ENCODE data around the gene BBOX1.

- no peak for TF ChIP-seq CTCF (IDR thresholded peaks at IDR 0.05)
- no peak for TF ChIP-seq JUNB (IDR thresholded peaks at IDR 0.05)
- no peak for TF ChIP-seq MAZ (IDR thresholded peaks at IDR 0.05; ENCODE audit: borderline replicate concordance, low read depth, low read length)
- no peak for TF ChIP-seq RCOR1 (IDR thresholded peaks at IDR 0.05; ENCODE audit: low read depth, low read length)
- TF ChIP-seq FOSL2 (IDR thresholded peaks at IDR 0.05), result no peak
- TF ChIP-seq FOSL2 (CRISPR knock-in tag; IDR thresholded peaks at IDR 0.05), result no peak
- TF ChIP-seq ZSCAN20 (CRISPR knock-in tag; IDR thresholded peaks at IDR 0.05), result no peak
- no peak for TF ChIP-seq RARB (CRISPR knock-in tag; IDR thresholded peaks at IDR 0.05)
- TF ChIP-seq ZFP36 (IDR thresholded peaks at IDR 0.05; ENCODE audit: borderline replicate concordance, partially characterized antibody), result no peak
- no peak for TF ChIP-seq POLR2A (IDR thresholded peaks at IDR 0.05; ENCODE audit: low read length)
- TF ChIP-seq HMGXB4 (CRISPR knock-in tag; IDR thresholded peaks at IDR 0.05; ENCODE audit: borderline replicate concordance), result no peak
- no peak for TF ChIP-seq POLR2AphosphoS2 (conservative IDR thresholded peaks at IDR 0.05; ENCODE audit: low read length)
- no peak for TF ChIP-seq CBX2 (IDR thresholded peaks at IDR 0.05; ENCODE audit: borderline replicate concordance, low read depth)
- no peak for TF ChIP-seq CEBPB (IDR thresholded peaks at IDR 0.05)
Measured at GRCh38 chr11:27162237-27162636, 121.6 kb downstream of the BBOX1 start.
